Neutrophil (primary cell): ENCODE results near the gene MYLIP.

Experiments
- H3K27ac ChIP-seq: fragments of 200-600 bp; sonication (generic); 2 replicates; pipeline ENCODE4 v1.5.1; 2016; ENCODE audit warnings: mild to moderate bottlenecking, moderate library complexity
- H3K27me3 ChIP-seq: fragments of 200-600 bp; sonication (generic); 2 replicates; pipeline ENCODE4 v1.6.0; 2016; ENCODE audit warnings: mild to moderate bottlenecking
- H3K36me3 ChIP-seq: fragments of 200-600 bp; sonication (generic); 2 replicates; pipeline ENCODE4 v1.5.1; 2017
- H3K4me1 ChIP-seq, 2 experiments: fragments of 200-600 bp in 1 of 2; sonication (generic) in 1 of 2; 1 replicate in 1 of 2; 2 replicates in 1 of 2; pipeline versions ENCODE4 v1.5.1 to v1.6.1; 2013 to 2016; ENCODE audit warnings: low read depth in 1 of 2, low read length in 1 of 2, mild to moderate bottlenecking in 1 of 2, moderate library complexity in 1 of 2; ENCODE audit not compliant: control insufficient read depth in 1 of 2, insufficient read depth in 1 of 2
- H3K4me3 ChIP-seq, 2 experiments: fragments of 200-600 bp in 1 of 2; sonication (generic) in 1 of 2; 1 replicate in 1 of 2; 2 replicates in 1 of 2; pipeline ENCODE4 v1.5.1; 2013 to 2016; ENCODE audit warnings: low read depth in 1 of 2, low read length in 1 of 2, mild to moderate bottlenecking in 1 of 2, moderate library complexity in 1 of 2
- H3K9me3 ChIP-seq: fragments of 200-600 bp; sonication (generic); 2 replicates; pipeline ENCODE4 v1.5.1; 2016
- CTCF ChIP-seq: fragments of 200-600 bp; sonication (generic); IDR thresholded peaks from 2 replicates; pipeline ENCODE4 v1.5.1; 2016; ENCODE audit warnings: antibody characterized with exemption

MYLIP gene

GRCh38 chr6:16163535-16164300 lies 34.8 kb downstream of the MYLIP start:
- no peaks in the 10 kb centered on the region for H3K36me3 ChIP-seq
- TF ChIP-seq CTCF = no peak
- no peak overlapping the region for H3K4me3 ChIP-seq
- H3K9me3 ChIP-seq = no peaks in the 10 kb centered on the region
- H3K27me3 ChIP-seq = peaks cover 7% of the 10 kb centered on the region
- H3K4me1 ChIP-seq = no peaks in the 10 kb centered on the region
- no peak overlapping the region for H3K27ac ChIP-seq

GRCh38 chr6:16165641-16166040 lies 36.8 kb downstream of the MYLIP start:
- TF ChIP-seq CTCF = no peak
- no peaks in the 10 kb centered on the region for H3K36me3 ChIP-seq
- H3K4me1 ChIP-seq = no peaks in the 10 kb centered on the region
- H3K27ac ChIP-seq = no peak overlapping the region
- no peaks in the 10 kb centered on the region for H3K9me3 ChIP-seq
- H3K4me3 ChIP-seq = no peak overlapping the region
- H3K27me3 ChIP-seq = peaks cover 7% of the 10 kb centered on the region

- Histone ChIP-seq H3K4me1 (no peaks in the 10 kb centered on the region), H3K9me3 (no peaks in the 10 kb centered on the region), H3K27me3 (peaks cover 7% of the 10 kb centered on the region), H3K27ac (no peak overlapping the region), H3K36me3 (no peaks in the 10 kb centered on the region), H3K4me3 (no peak overlapping the region)
- no peak for TF ChIP-seq CTCF
Observed at GRCh38 chr6:16166871-16167608, 38.2 kb downstream of the MYLIP start.

GRCh38 chr6:16168121-16168520 lies 39.2 kb downstream of the MYLIP start:
- no peaks in the 10 kb centered on the region for H3K36me3 ChIP-seq
- no peak for TF ChIP-seq CTCF
- H3K4me3 ChIP-seq = no peak overlapping the region
- no peaks in the 10 kb centered on the region for H3K9me3 ChIP-seq
- H3K27me3 ChIP-seq = peaks cover 7% of the 10 kb centered on the region
- no peaks in the 10 kb centered on the region for H3K4me1 ChIP-seq
- H3K27ac ChIP-seq = no peak overlapping the region

- no peaks in the 10 kb centered on the region for H3K36me3 ChIP-seq
- no peaks in the 10 kb centered on the region for H3K4me1 ChIP-seq
- no peak overlapping the region for H3K27ac ChIP-seq
- no peak overlapping the region for H3K4me3 ChIP-seq
- peaks cover 7% of the 10 kb centered on the region for H3K27me3 ChIP-seq
- no peaks in the 10 kb centered on the region for H3K9me3 ChIP-seq
- TF ChIP-seq CTCF = no peak
Observed at GRCh38 chr6:16168858-16169257, 40.0 kb downstream of the MYLIP start.
